ENCODE measurements around the gene PTPRF.

GRCh38 chr1:43636006-43636641 lies 105.4 kb downstream of the PTPRF start:
- TF ChIP-seq CTCF (conservative IDR thresholded peaks at IDR 0.05; ENCODE audit: low read depth, low read length): no peak
- no peak for TF ChIP-seq EZH2 (IDR thresholded peaks at IDR 0.05; ENCODE audit: borderline replicate concordance, low read depth, low read length, poor library complexity, severe bottlenecking)
